Measurements from ENCODE around the gene SSR3. TPM values are rescaled to one million over a fixed set of nuclear protein-coding genes. Genes with fewer than 3 reads are reported as not detected.

SSR3 gene
- total and polyA plus RNA-seq, 2 of the 8 experiments (the other 6 are each of a cell fraction or from before 2014, with no cell fraction given) = 92.7 to 208 TPM

DNA sequence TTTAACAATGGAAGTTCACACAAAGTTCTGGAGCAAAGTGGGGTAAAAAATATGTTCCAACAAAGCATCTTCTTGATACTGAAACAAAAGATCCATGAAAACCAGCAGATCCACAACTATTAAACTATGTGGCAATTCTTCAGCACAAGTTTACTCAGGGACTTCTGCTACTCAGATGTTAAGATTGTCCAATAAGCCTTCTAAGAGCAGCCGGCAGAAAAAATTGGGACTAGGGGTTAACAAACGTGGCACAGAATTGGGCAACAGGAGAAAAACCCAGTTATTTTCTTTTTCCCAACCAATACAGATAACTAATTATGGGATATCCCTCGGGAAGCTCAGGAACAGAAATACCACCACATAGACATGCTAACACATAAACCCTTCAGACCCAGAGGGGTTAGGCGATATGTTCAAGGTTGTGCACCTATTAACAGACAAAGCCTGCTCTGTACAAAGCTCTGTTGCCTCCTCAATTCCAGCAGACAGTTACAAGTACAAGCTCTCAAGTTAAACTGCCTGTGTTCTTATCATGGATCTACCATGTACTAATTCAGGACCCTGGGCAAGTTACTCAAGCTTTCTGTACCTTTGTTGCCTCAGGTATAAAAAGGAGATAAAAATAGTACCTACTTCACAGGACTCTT lies 6.8 kb downstream of the SSR3 start:
- H3K4ac ChIP-seq (replicated peaks; ENCODE audit: insufficient read length, low read depth, low read length) = no peak overlapping the region
- no peak overlapping the region for H3K4me3 ChIP-seq (ENCODE audit: extremely low read depth in 1 of 4, insufficient read depth in 2 of 4, low read depth in 3 of 4, low read length in 4 of 4)
- no peak overlapping the region for H2AK5ac ChIP-seq (ENCODE audit: low read depth, low read length)
- no peak for FAIRE-seq
- H2BK12ac ChIP-seq (ENCODE audit: low read depth, low read length) = no peak overlapping the region
- H3K23me2 ChIP-seq (ENCODE audit: low read depth, low read length) = no peaks in the 10 kb centered on the region
- H3K79me1 ChIP-seq (ENCODE audit: low read depth, low read length) = no peaks in the 10 kb centered on the region; the same call in 1 of the 2 replicates
- ChIA-PET POLR2A (ENCODE audit: partially characterized antibody) (interaction anchor here (1.2 to 1.8 kb wide), 2 partner anchors 13 to 81 kb away, joined by 3 to 4 read pairs; no protein-coding TSS in a partner anchor), CTCF (ENCODE audit: partially characterized antibody) (interaction anchor here (0.6 to 1.4 kb wide), 5 partner anchors 13 to 534 kb away, joined by 3 to 4 read pairs (median 3); no protein-coding TSS in a partner anchor)
- H2AFZ ChIP-seq (ENCODE audit: low read length) = no peak overlapping the region
- no peak overlapping the region for H3K4me2 ChIP-seq (ENCODE audit: insufficient read depth in 1 of 2, low read depth in 2 of 2, low read length in 2 of 2)
- H2BK120ac ChIP-seq (replicated peaks; ENCODE audit: low read depth, low read length) = no peak overlapping the region
- no peaks in the 10 kb centered on the region for H3K27me3 ChIP-seq (replicated peaks in 1 of 4; ENCODE audit: control insufficient read depth in 3 of 4, extremely low read depth in 1 of 4, insufficient read depth in 3 of 4, low read length in 3 of 4)
- WGBS, 2 experiments (ENCODE audit: extremely low coverage in 1 of 2, insufficient coverage in 1 of 2, insufficient read length in 1 of 2, insufficient replicate concordance in 2 of 2, low coverage in 1 of 2, low lambda C conversion rate in 2 of 2, missing lambda C conversion rate in 1 of 2) = 93% methylated on average over 4 of the region's 4 CpGs; no CpG with 5 or more reads in 1 of the 2 experiments
- H2BK15ac ChIP-seq (ENCODE audit: low read length) = no peak overlapping the region
- H4K8ac ChIP-seq (ENCODE audit: extremely low read depth, insufficient read depth, low read length) = no peak overlapping the region
- no peak overlapping the region for H2BK20ac ChIP-seq (ENCODE audit: low read length)
- no peak overlapping the region for H3K14ac ChIP-seq (ENCODE audit: insufficient read length)
- no peak overlapping the region for H3K27ac ChIP-seq (ENCODE audit: low read depth, low read length)
- H4K20me1 ChIP-seq (replicated peaks in 1 of 2; ENCODE audit: control insufficient read depth in 1 of 2, insufficient read depth in 2 of 2, low read length in 2 of 2) = peaks cover 0 to 8% of the 10 kb centered on the region in 2 experiments
- H3K9me3 ChIP-seq (ENCODE audit: insufficient read depth in 2 of 2, low read depth in 1 of 2, low read length in 1 of 2) = no peaks in the 10 kb centered on the region
- H3K36me3 ChIP-seq (ENCODE audit: control insufficient read depth in 2 of 4, insufficient read depth in 4 of 4, low read length in 3 of 4) = peaks cover 27 to 92% (median 47%) of the 10 kb centered on the region in 4 experiments
- H3K4me1 ChIP-seq (replicated peaks in 1 of 4; ENCODE audit: control insufficient read depth in 3 of 4, insufficient read depth in 4 of 4, low read length in 3 of 4) = no peaks in the 10 kb centered on the region; a peak in 1 of 7 replicates
- TF ChIP-seq TCF12 (IDR thresholded peaks at IDR 0.05; ENCODE audit: low read depth, low read length) (no peak), RNF2 (IDR thresholded peaks at IDR 0.05; ENCODE audit: borderline replicate concordance, low read depth, low read length, missing control alignments, poor library complexity, severe bottlenecking) (no peak), POLR2A (IDR thresholded peaks at IDR 0.05; ENCODE audit: control extremely low read depth in 1 of 2, low read depth in 2 of 2, low read length in 2 of 2) (no peak), GTF2F1 (IDR thresholded peaks at IDR 0.05; ENCODE audit: borderline replicate concordance, low read depth, low read length) (no peak), CTBP2 (IDR thresholded peaks at IDR 0.05; ENCODE audit: borderline replicate concordance, insufficient read depth, insufficient read length, low read length) (no peak), SUZ12 (IDR thresholded peaks at IDR 0.05; ENCODE audit: low read length) (no peak), NANOG (IDR thresholded peaks at IDR 0.05; ENCODE audit: insufficient read depth, low read depth, low read length, poor library complexity, severe bottlenecking) (no peak), EGR1 (IDR thresholded peaks at IDR 0.05; ENCODE audit: borderline replicate concordance, low read depth, low read length) (no peak), BRCA1 (IDR thresholded peaks at IDR 0.05; ENCODE audit: low read depth, low read length) (no peak)
- H2BK5ac ChIP-seq (ENCODE audit: low read depth, low read length) = no peak overlapping the region
- no peak overlapping the region for H3K18ac ChIP-seq (ENCODE audit: extremely low read depth, low read length)
- H4K5ac ChIP-seq (ENCODE audit: insufficient read length, low read depth, low read length) = no peak overlapping the region
- peaks cover 13 to 83% of the 10 kb centered on the region in 2 experiments; a peak in 3 of 4 replicates for H3K79me2 ChIP-seq (ENCODE audit: control insufficient read depth in 1 of 2, insufficient read depth in 2 of 2, low read length in 2 of 2)
- DNase-seq (ENCODE audit: low read depth in 1 of 2, low spot score in 2 of 2) = no peak
- no peak overlapping the region for H3K23ac ChIP-seq (ENCODE audit: insufficient read length)
- H4K91ac ChIP-seq (replicated peaks; ENCODE audit: insufficient read length, low read length) = no peak overlapping the region
- H3K56ac ChIP-seq (replicated peaks; ENCODE audit: insufficient read length, low read depth, low read length) = no peak overlapping the region
- no peak overlapping the region for H3K9ac ChIP-seq (replicated peaks in 1 of 4; ENCODE audit: extremely low read depth in 1 of 4, low read depth in 3 of 4, low read length in 3 of 4)
